AG09309 (cell line): ENCODE measurements around the gene ZNF14.

Experiments used
- DNase-seq: peaks from one replicate; pipeline ENCODE4 v3.0.0-alpha.2; 2010; ENCODE audit warnings: low read depth
- H3K4me3 ChIP-seq: 2 replicates; pipeline ENCODE4 v1.5.1; 2011; ENCODE audit warnings: mild to moderate bottlenecking, low read depth, low read length, moderate library complexity; ENCODE audit not compliant: control insufficient read depth
- TF ChIP-seq, protein P1 (sequence below): IDR thresholded peaks from 2 replicates; pipeline ENCODE4 v1.5.1; 2011; ENCODE audit warnings: mild to moderate bottlenecking, low read depth, low read length, inconsistent platforms; ENCODE audit not compliant: insufficient read depth, control insufficient read depth; ENCODE audit errors: missing control alignments

ZNF14 gene

DNA sequence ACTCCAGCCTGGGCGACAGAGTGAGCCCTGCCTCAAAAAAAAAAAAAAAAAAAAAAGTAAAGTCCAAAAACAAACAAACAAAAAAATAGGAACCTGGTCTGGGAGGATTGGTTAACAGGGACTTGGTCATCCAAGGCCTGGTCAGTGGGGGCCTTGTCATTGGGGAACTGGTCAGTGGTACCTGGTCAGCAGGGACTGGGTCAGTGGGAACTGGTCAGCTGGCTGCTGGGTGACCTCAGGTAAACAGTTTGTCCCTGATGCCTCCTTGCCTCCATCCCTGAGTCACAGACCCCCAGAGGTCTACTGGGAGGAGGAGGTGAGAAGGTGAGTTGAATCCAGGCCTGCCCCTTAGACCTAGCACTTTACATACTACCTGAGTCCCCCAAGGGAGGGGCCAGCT is 5.7 kb upstream of the ZNF14 start:
- TF ChIP-seq, protein P1, sequence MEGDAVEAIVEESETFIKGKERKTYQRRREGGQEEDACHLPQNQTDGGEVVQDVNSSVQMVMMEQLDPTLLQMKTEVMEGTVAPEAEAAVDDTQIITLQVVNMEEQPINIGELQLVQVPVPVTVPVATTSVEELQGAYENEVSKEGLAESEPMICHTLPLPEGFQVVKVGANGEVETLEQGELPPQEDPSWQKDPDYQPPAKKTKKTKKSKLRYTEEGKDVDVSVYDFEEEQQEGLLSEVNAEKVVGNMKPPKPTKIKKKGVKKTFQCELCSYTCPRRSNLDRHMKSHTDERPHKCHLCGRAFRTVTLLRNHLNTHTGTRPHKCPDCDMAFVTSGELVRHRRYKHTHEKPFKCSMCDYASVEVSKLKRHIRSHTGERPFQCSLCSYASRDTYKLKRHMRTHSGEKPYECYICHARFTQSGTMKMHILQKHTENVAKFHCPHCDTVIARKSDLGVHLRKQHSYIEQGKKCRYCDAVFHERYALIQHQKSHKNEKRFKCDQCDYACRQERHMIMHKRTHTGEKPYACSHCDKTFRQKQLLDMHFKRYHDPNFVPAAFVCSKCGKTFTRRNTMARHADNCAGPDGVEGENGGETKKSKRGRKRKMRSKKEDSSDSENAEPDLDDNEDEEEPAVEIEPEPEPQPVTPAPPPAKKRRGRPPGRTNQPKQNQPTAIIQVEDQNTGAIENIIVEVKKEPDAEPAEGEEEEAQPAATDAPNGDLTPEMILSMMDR: no peak

DNA sequence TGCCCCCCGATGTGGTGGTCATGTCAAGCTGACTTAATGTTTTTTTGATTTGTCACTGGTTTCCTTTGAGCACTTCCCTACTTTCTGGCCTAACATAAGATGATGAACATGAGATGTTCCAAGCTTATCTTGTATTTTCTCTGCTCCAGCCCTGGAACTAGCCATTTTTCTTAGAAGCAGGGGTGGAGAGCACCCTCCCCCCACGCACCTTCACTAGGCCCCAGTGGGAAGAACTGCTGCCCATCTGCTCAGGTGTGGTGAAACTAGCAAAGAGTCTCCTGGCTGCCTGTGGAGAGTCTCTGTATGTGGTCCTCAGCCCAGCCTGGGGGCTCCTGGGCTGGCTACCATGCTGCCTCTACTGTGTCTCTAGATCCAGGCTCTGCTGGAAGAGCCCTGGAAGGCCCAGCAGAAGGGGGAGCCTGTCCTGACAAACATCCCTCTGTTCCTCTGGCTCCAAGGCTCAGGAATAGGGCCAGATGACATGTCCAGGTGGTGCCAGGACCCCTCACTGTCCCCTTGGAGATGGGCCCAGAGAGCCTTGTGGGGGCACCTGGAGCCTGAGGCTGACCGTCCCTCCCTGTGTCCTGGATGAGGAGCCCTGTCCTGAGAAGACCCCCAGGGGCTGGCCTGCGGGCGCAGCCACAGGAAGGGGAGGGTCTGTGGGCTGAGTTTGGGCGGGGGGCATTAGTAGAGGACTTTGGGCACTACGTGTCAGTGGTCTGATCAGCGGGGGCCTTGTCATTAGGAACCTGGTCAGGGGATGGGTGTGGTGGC is 4.8 kb upstream of the ZNF14 start:
- no peak for DNase-seq
- TF ChIP-seq, protein P1: no peak
- H3K4me3 ChIP-seq: no peak overlapping the region

More for the DNA sequence above, 5.7 kb upstream of the ZNF14 start:
- no peak for DNase-seq
- no peak overlapping the region for H3K4me3 ChIP-seq

DNA sequence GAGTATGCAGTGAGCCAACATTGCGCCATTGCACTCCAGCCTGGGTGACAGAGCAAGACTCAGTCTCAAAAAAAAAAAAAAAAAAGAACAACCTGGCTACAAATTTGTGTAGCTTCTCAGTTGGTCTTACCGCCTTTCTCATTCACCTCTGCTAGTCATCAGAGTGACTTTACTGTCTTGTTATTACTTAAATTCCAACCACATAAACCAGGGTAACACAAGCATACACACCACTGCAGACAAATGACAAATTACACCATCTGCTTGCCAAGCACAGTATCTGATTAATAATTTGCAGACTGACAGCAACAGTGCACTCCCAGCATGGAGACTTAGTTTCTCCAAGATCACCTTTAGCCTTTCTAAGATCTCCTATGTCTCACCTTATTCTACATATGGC is 11.0 kb downstream of the ZNF14 start:
- DNase-seq: no peak
- no peak overlapping the region for H3K4me3 ChIP-seq
- TF ChIP-seq, protein P1: no peak

DNA sequence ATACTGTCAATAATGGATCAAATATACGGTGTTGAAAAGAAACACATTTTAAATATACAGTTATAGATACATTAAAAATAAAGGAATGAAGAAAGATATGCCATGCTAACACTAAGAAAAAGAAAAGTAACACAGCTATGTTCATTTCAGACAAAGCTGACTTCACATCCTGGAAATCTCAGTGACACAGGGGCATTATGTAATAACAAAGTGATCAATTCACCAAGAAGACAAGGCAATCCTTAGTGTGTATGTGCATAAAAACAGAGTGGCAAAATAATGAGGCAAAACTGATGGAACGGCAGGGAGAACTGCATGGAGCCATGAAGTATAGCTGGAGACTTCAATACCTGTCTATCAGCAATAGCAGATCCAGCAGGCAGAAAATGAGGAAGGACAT is 13.1 kb downstream of the ZNF14 start:
- DNase-seq: no peak
- no peak overlapping the region for H3K4me3 ChIP-seq
- TF ChIP-seq, protein P1: no peak

DNA sequence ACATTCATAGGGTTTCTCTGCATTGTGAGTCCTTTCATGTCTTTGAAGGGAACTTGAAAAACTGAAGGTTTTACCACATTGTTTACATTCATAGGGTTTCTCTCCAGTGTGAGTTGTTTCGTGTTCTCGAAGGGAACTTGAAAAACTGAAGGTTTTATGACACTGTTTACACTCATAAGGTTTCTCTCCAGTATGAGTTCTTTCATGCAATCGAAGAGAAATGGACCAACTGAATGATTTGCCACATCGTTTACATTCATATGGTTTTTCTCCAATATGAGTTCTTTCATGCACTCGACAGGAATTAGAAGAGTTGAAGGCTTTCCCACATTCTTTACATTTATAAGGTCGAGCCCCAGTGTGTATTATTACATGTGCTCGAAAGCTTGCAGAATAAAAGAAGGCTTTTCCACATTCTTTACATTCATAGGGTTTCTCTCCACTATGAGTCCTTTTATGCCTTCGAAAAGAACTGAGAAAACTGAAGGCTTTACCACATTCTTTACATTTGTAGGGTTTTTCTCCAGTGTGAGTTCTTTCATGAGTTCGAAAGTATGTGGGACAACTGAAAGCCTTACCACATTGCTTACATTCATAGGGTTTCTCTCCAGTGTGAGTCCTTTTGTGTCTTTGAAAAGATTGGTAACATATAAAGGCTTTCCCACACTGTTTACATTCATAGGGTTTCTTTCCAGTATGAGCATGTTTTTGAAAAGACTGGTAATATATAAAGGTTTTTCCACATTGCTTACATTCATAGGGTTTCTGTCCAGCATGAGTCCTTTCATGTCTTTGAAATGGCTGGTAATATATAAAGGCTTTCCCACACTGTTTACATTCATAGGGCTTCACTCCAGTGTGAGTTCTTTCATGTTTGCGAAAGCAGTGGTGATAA is 20.7 kb downstream of the ZNF14 start:
- H3K4me3 ChIP-seq: no peak overlapping the region
- DNase-seq: no peak
- TF ChIP-seq, protein P1: no peak

DNA sequence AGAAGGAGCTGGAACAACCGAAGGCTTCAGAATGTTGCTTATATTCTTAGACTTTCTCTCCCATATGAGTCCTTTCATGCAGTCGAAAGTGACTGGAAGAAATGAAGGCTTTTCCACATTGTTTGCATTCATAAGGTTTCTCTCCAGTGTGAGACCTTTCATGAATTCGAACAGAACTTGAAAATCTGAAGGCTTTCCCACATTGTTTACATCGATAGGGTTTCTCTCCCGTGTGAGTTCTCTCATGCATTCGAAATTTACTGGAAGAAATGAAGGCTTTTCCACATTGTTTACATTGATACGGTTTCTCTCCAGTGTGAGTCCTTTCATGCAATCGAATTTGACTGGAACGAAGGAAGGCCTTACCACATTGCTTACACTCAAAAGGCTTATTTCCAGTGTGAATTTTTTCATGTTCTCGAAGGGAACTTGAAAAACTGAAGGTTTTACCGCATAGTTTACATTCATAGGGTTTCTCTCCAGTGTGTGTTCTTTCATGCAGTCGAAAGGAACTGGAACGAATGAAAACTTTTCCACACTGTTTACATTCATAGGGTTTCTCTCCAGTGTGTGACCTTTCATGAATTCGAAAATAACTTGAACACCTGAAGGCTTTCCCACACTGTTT is 21.5 kb downstream of the ZNF14 start:
- TF ChIP-seq, protein P1: no peak
- H3K4me3 ChIP-seq: no peak overlapping the region
- no peak for DNase-seq
